GM12801 (cell line): Measurements from ENCODE around the gene DYNLL2.

Source experiments
- CTCF ChIP-seq: IDR thresholded peaks from one replicate; pipeline ENCODE4 v1.5.1; 2011; ENCODE audit warnings: control low read depth; ENCODE audit not compliant: insufficient read length; ENCODE audit errors: extremely low read depth

The DYNLL2 gene

DNA sequence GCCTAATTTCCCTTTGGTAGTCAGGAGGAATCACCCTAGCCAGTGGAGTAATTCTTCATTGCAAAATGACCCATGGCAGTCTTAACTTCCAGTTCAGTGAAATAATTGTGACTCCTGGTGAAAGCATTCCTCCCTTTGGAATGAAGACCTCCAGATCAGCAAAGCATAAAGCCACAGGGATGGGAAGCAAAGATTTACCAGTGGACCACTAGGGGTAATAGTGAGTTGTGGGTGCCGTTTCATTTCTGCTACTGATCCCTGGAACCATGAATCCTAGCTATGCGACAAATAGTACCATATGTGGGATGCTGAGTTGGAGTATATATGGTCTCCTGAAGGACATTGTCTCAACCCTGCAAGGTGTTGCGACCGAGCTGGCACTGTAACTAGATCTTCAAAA, 13.7 kb downstream of the DYNLL2 start:
- TF ChIP-seq CTCF = no peak

GRCh38 chr17:58097384-58098088, 14.3 kb downstream of the DYNLL2 start:
- no peak for TF ChIP-seq CTCF

- no peak for TF ChIP-seq CTCF
These were observed 17.3 kb downstream of the DYNLL2 start for GRCh38 chr17:58100506-58100905.

DNA sequence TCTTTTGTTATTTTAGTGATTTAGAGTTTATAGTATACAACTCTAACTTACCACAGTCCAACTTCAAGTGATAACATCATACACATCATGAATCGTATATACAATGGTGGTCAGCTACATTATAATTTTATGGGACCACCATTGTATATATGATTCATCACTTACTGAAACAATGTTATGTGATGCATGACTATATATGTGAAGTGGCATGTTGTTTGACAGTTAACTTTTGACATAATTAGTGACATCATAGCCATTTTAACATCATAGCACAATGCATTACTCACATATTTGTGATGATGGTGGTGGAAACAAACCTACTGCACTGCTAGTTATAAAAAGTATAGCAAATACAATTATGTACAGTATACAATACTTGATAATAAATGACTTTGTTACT, 21.9 kb downstream of the DYNLL2 start:
- TF ChIP-seq CTCF = no peak

DNA sequence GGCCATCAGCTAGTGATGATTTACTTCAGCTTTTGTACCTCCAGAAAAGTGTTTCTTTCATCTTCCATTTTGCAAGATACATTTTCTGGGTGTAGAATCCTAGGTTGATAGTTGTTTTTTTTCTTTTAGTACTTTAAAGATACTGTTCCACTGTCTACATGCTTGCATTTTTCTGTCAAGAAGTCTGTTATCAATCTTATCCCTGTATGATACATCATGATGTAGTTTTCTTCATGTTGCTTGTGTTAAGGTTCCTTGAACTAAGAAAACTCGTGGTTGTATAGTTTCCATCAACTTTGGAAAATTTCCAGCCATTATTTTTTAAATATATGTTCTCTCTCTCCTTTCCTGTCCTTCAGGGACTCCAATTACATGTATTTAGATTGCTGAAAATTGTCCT, 24.1 kb downstream of the DYNLL2 start:
- no peak for TF ChIP-seq CTCF

GRCh38 chr17:58109197-58109596, 26.0 kb downstream of the DYNLL2 start:
- TF ChIP-seq CTCF = no peak

GRCh38 chr17:58110012-58110411, 26.8 kb downstream of the DYNLL2 start:
- TF ChIP-seq CTCF = no peak

DNA sequence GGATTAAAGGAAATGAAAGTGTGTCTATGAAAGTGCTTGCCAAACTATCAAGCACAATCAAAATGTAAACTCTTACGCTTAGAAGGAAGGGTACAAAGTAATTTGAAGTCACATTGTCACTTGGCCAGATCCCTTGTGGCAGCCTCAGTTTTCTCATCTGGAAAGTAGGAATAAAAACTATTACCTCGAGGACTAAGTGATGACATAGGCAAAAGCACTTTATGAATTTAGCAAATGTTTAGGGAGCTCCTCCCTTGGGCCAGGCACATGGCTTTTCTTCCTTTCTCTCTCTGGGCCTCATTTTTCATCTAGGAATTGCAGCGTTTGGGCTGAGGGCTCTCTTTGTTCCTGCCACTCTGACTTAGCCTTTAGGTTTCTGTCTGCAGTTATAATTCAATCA, 28.5 kb downstream of the DYNLL2 start:
- TF ChIP-seq CTCF = no peak
